BE2C (cell line): ENCODE results near the gene AUNIP.

Source experiments
- DNase-seq: peaks from one replicate; pipeline ENCODE4 v3.0.0-alpha.2; 2020
- H3K27me3 ChIP-seq: fragments of 250-450 bp; sonication (Bioruptor Pico); 2 replicates; pipeline ENCODE4 v1.5.1; 2020; ENCODE audit warnings: mild to moderate bottlenecking
- H3K36me3 ChIP-seq: fragments of 250-450 bp; sonication (Bioruptor Pico); 2 replicates; pipeline ENCODE4 v1.5.1; 2020; ENCODE audit warnings: mild to moderate bottlenecking
- H3K4me1 ChIP-seq: fragments of 250-450 bp; sonication (Bioruptor Pico); 2 replicates; pipeline ENCODE4 v1.5.1; 2020
- H3K4me3 ChIP-seq: 2 replicates; pipeline ENCODE4 v1.5.1; 2011; ENCODE audit warnings: low read depth, low read length
- H3K9me3 ChIP-seq: fragments of 250-450 bp; sonication (Bioruptor Pico); 2 replicates; pipeline ENCODE4 v1.5.1; 2020
- CTCF ChIP-seq: IDR thresholded peaks from 2 replicates; pipeline ENCODE4 v1.5.1; 2012; ENCODE audit warnings: mild to moderate bottlenecking, low read depth, low read length

Gene AUNIP

GRCh38 chr1:25805863-25806225 lies 53.4 kb downstream of the AUNIP start:
- no peak for DNase-seq
- TF ChIP-seq CTCF, result no peak

GRCh38 chr1:25804964-25805862 lies 54.0 kb downstream of the AUNIP start:
- no peaks in the 10 kb centered on the region for H3K4me1 ChIP-seq

More at GRCh38 chr1:25805863-25806225, 53.4 kb downstream of the AUNIP start:
- Histone ChIP-seq H3K9me3 (no peaks in the 10 kb centered on the region), H3K4me3 (no peak overlapping the region), H3K27me3 (no peaks in the 10 kb centered on the region), H3K36me3 (no peaks in the 10 kb centered on the region), H3K4me1 (no peaks in the 10 kb centered on the region)

GRCh38 chr1:25804244-25804963 lies 54.9 kb downstream of the AUNIP start:
- Histone ChIP-seq H3K4me3 (no peak overlapping the region), H3K9me3 (no peaks in the 10 kb centered on the region), H3K4me1 (no peaks in the 10 kb centered on the region), H3K36me3 (no peaks in the 10 kb centered on the region), H3K27me3 (no peaks in the 10 kb centered on the region)
- DNase-seq, result no peak
- peak; percentile 1; the same call in 1 of the 2 replicates for TF ChIP-seq CTCF

More at GRCh38 chr1:25804964-25805862, 54.0 kb downstream of the AUNIP start:
- Histone ChIP-seq H3K9me3 (no peaks in the 10 kb centered on the region), H3K27me3 (no peaks in the 10 kb centered on the region), H3K36me3 (no peaks in the 10 kb centered on the region), H3K4me3 (no peak overlapping the region)
- no peak for TF ChIP-seq CTCF
- DNase-seq, result no peak

- Histone ChIP-seq H3K36me3 (no peaks in the 10 kb centered on the region), H3K27me3 (no peaks in the 10 kb centered on the region), H3K9me3 (no peaks in the 10 kb centered on the region), H3K4me3 (no peak overlapping the region), H3K4me1 (no peaks in the 10 kb centered on the region)
- no peak for TF ChIP-seq CTCF
- no peak for DNase-seq
Measured at GRCh38 chr1:25803368-25803767, 55.9 kb downstream of the AUNIP start.

- H3K9me3 ChIP-seq, result no peaks in the 10 kb centered on the region
- peak; percentile 34 for TF ChIP-seq CTCF
- no peaks in the 10 kb centered on the region for H3K4me1 ChIP-seq
- no peaks in the 10 kb centered on the region for H3K36me3 ChIP-seq
- DNase-seq, result no peak
- H3K4me3 ChIP-seq, result no peak overlapping the region
- no peaks in the 10 kb centered on the region for H3K27me3 ChIP-seq
Measured at GRCh38 chr1:25802915-25803314, 56.3 kb downstream of the AUNIP start.
